ENCODE measurements around the gene TENM4.
"Not testable (repeated sequence)": the region's sequence is repeated elsewhere in the genome, so short reads cannot be mapped to it uniquely, and the experiment has no call there.

TENM4 gene

GRCh38 chr11:78857688-78858087, 583.1 kb downstream of the TENM4 start:
- no peak for DNase-seq

GRCh38 chr11:78856211-78856610, 584.6 kb downstream of the TENM4 start:
- no peak for DNase-seq

GRCh38 chr11:78855116-78855515, 585.7 kb downstream of the TENM4 start:
- DNase-seq = no peak

GRCh38 chr11:78853521-78853920, 587.3 kb downstream of the TENM4 start:
- DNase-seq = no peak

GRCh38 chr11:78851878-78852586, 588.8 kb downstream of the TENM4 start:
- no peak for DNase-seq

GRCh38 chr11:78850078-78850477, 590.8 kb downstream of the TENM4 start:
- DNase-seq = no peak

GRCh38 chr11:78846269-78846668, 594.6 kb downstream of the TENM4 start:
- DNase-seq = no peak

GRCh38 chr11:78845496-78845895, 595.3 kb downstream of the TENM4 start:
- DNase-seq = no peak

GRCh38 chr11:78841456-78842060, 599.3 kb downstream of the TENM4 start:
- no peak for DNase-seq

GRCh38 chr11:78840623-78841022, 600.2 kb downstream of the TENM4 start:
- no peak for DNase-seq

GRCh38 chr11:78840200-78840599, 600.6 kb downstream of the TENM4 start:
- no peak for DNase-seq

- no peak for DNase-seq
Observed at GRCh38 chr11:78838417-78838816, 602.4 kb downstream of the TENM4 start.

- DNase-seq = no peak
Observed at GRCh38 chr11:78835646-78836045, 605.2 kb downstream of the TENM4 start.

GRCh38 chr11:78834886-78835285, 605.9 kb downstream of the TENM4 start:
- no peak for DNase-seq

GRCh38 chr11:78833237-78833636, 607.6 kb downstream of the TENM4 start:
- DNase-seq = no peak

- DNase-seq = no peak
Observed at GRCh38 chr11:78832226-78832947, 608.4 kb downstream of the TENM4 start.

- no peak for DNase-seq
Observed at GRCh38 chr11:78831571-78831970, 609.3 kb downstream of the TENM4 start.

- DNase-seq = no peak
Observed at GRCh38 chr11:78830277-78830819, 610.5 kb downstream of the TENM4 start.

- no peak for DNase-seq
Observed at GRCh38 chr11:78829146-78829545, 611.7 kb downstream of the TENM4 start.

GRCh38 chr11:78828676-78829075, 612.2 kb downstream of the TENM4 start:
- no peak for DNase-seq

- DNase-seq = not testable (repeated sequence)
Observed at GRCh38 chr11:78827291-78827690, 613.5 kb downstream of the TENM4 start.

- DNase-seq = no peak
Observed at GRCh38 chr11:78825591-78826020, 615.2 kb downstream of the TENM4 start.

GRCh38 chr11:78823588-78823987, 617.2 kb downstream of the TENM4 start:
- DNase-seq = no peak

GRCh38 chr11:78822931-78823423, 617.9 kb downstream of the TENM4 start:
- no peak for DNase-seq

Measured in NCI-H446 (cell line).